ENCODE results near the gene CNPY1. TPM values are rescaled to one million over a fixed set of nuclear protein-coding genes. Genes with fewer than 3 reads are reported as not detected.

The CNPY1 gene
- total RNA-seq, 1 experiment from 2014 or later: not detected

DNA sequence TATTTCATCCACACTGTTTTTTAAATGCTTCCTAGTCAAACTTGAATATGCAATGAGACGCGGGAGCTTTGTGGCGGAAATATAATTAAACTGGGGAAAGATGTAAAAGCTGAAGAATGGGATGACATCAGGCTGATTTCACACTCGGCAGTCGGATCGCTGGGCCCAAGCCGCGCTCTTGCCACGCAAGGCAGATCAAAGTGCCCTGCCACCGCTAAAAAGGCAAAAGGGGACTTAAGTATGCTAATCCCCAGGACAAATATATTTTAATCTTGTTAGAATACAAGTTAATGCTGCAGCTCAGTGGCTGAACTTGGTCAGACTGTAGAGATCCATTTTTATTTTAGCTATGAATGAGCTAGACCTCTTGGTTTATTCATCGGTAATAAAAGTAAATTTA is 74.6 kb downstream of the CNPY1 start:
- Mint-ChIP-seq H3K4me3 (ENCODE audit: unreplicated experiment) (no peak overlapping the region), H3K4me1 (ENCODE audit: low read depth, unreplicated experiment) (peaks cover 6% of the 10 kb centered on the region), H3K27ac (ENCODE audit: unreplicated experiment) (no peak overlapping the region), H3K27me3 (ENCODE audit: insufficient read depth, unreplicated experiment) (peaks cover 10% of the 10 kb centered on the region), H3K9me3 (ENCODE audit: unreplicated experiment) (no peaks in the 10 kb centered on the region), H3K36me3 (ENCODE audit: insufficient read depth, unreplicated experiment) (peaks cover 7% of the 10 kb centered on the region)
- Histone ChIP-seq H3K4me3 (ENCODE audit: low read depth, low read length) (no peak overlapping the region), H3K27me3 (replicated peaks; ENCODE audit: control insufficient read depth, insufficient read depth, low read length) (no peaks in the 10 kb centered on the region), H3K9me3 (no peaks in the 10 kb centered on the region), H3K36me3 (ENCODE audit: control insufficient read depth, insufficient read depth, low read length) (no peaks in the 10 kb centered on the region), H3K4me1 (peaks cover 14% of the 10 kb centered on the region; the same call in 1 of the 2 replicates)
- BruUV-seq (replicated peaks): no TSS peak
- CTCF ChIA-PET: interaction anchor here (0.6 kb wide), 1 partner anchor 277 kb away, joined by 3 read pairs; no protein-coding TSS in a partner anchor
- POLR2A ChIA-PET: no interaction called here
- TF ChIP-seq, protein P1, sequence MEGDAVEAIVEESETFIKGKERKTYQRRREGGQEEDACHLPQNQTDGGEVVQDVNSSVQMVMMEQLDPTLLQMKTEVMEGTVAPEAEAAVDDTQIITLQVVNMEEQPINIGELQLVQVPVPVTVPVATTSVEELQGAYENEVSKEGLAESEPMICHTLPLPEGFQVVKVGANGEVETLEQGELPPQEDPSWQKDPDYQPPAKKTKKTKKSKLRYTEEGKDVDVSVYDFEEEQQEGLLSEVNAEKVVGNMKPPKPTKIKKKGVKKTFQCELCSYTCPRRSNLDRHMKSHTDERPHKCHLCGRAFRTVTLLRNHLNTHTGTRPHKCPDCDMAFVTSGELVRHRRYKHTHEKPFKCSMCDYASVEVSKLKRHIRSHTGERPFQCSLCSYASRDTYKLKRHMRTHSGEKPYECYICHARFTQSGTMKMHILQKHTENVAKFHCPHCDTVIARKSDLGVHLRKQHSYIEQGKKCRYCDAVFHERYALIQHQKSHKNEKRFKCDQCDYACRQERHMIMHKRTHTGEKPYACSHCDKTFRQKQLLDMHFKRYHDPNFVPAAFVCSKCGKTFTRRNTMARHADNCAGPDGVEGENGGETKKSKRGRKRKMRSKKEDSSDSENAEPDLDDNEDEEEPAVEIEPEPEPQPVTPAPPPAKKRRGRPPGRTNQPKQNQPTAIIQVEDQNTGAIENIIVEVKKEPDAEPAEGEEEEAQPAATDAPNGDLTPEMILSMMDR (IDR thresholded peaks at IDR 0.05; ENCODE audit: insufficient read depth in 1 of 2, low read depth in 1 of 2, low read length in 1 of 2, severe bottlenecking in 1 of 2, unreplicated experiment in 1 of 2): no peak
- intact Hi-C loops (cut with micrococcal nuclease; ENCODE audit: unreplicated experiment): no loop called here
- no peak for DNase-seq

DNA sequence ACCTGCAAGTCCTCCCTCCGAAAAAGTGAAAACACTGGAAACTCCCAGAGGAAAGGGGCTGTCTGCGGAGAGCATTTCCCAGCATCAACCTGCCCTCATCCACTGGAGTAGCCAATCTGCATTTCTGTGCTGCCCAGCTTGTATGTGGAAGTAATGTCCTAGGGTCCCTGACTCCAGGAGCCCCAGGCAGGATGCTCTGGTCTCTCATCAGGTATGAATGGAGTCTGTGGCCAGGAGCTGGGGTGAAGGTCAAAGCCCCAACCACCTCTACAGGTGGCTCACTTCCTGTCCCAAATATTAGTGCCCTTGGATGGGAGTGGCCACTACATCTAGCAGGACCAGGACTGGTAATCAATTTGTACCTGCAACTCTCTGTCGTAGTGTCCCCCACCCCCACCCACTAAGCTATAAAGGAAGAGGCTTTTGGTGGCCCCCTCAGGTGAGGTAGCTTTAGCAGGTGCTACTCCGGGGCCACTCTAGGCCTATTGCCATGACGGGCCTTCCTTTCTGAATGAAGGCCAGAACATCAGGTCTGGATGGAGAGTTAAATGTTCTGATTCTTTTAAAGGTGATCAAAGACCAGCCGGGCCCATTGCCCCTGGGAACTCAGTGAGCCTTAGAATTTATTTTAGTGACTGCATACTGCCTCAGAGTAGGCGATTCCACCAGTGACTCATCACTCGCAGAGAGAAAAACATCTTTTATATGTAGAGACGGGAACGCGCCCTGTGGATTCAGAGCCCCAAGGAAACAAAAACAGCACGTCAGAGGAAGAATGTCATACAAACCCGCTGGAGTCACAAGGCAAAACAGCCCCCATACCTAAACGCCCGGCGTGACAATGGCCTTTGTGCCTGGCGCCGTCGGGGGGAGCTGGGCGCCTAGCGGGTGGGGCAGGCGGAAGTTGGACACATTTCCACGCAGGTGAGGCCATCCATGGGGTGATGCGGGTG is 75.4 kb downstream of the CNPY1 start:
- Histone ChIP-seq H3K36me3 (ENCODE audit: control insufficient read depth, insufficient read depth, low read length) (no peaks in the 10 kb centered on the region), H3K4me3 (ENCODE audit: low read depth, low read length) (no peak overlapping the region), H3K4me1 (peaks cover 14% of the 10 kb centered on the region; the same call in 1 of the 2 replicates), H3K9me3 (no peaks in the 10 kb centered on the region), H3K27me3 (replicated peaks; ENCODE audit: control insufficient read depth, insufficient read depth, low read length) (no peaks in the 10 kb centered on the region)
- peaks cover 6% of the 10 kb centered on the region for H3K4me1 Mint-ChIP-seq (ENCODE audit: low read depth, unreplicated experiment)
- CTCF ChIA-PET: no interaction called here
- H3K36me3 Mint-ChIP-seq (ENCODE audit: insufficient read depth, unreplicated experiment): peaks cover 7% of the 10 kb centered on the region
- TF ChIP-seq, protein P1 (IDR thresholded peaks at IDR 0.05; ENCODE audit: insufficient read depth in 1 of 2, low read depth in 1 of 2, low read length in 1 of 2, severe bottlenecking in 1 of 2, unreplicated experiment in 1 of 2): no peak
- H3K4me3 Mint-ChIP-seq (ENCODE audit: unreplicated experiment): no peak overlapping the region
- H3K27me3 Mint-ChIP-seq (ENCODE audit: insufficient read depth, unreplicated experiment): peaks cover 2% of the 10 kb centered on the region
- no peaks in the 10 kb centered on the region for H3K9me3 Mint-ChIP-seq (ENCODE audit: unreplicated experiment)
- POLR2A ChIA-PET: no interaction called here
- no TSS peak for BruUV-seq (replicated peaks)
- H3K27ac Mint-ChIP-seq (ENCODE audit: unreplicated experiment): no peak overlapping the region
- no peak for DNase-seq
- intact Hi-C loops (cut with micrococcal nuclease; ENCODE audit: unreplicated experiment): no loop called here

- intact Hi-C loops (cut with micrococcal nuclease; ENCODE audit: unreplicated experiment): no loop called here
- TF ChIP-seq, protein P1 (IDR thresholded peaks at IDR 0.05; ENCODE audit: insufficient read depth in 1 of 2, low read depth in 1 of 2, low read length in 1 of 2, severe bottlenecking in 1 of 2, unreplicated experiment in 1 of 2): no peak
- H3K9me3 ChIP-seq: no peaks in the 10 kb centered on the region
- H3K4me1 ChIP-seq: peaks cover 14% of the 10 kb centered on the region; the same call in 1 of the 2 replicates
- POLR2A ChIA-PET: no interaction called here
- H3K4me1 Mint-ChIP-seq (ENCODE audit: low read depth, unreplicated experiment): peaks cover 6% of the 10 kb centered on the region
- H3K4me3 Mint-ChIP-seq (ENCODE audit: unreplicated experiment): no peak overlapping the region
- BruUV-seq (replicated peaks): no TSS peak
- DNase-seq: no peak
- H3K27me3 Mint-ChIP-seq (ENCODE audit: insufficient read depth, unreplicated experiment): no peaks in the 10 kb centered on the region
- H3K27me3 ChIP-seq (replicated peaks; ENCODE audit: control insufficient read depth, insufficient read depth, low read length): no peaks in the 10 kb centered on the region
- no peak overlapping the region for H3K4me3 ChIP-seq (ENCODE audit: low read depth, low read length)
- H3K36me3 ChIP-seq (ENCODE audit: control insufficient read depth, insufficient read depth, low read length): no peaks in the 10 kb centered on the region
- H3K9me3 Mint-ChIP-seq (ENCODE audit: unreplicated experiment): no peaks in the 10 kb centered on the region
- H3K36me3 Mint-ChIP-seq (ENCODE audit: insufficient read depth, unreplicated experiment): peaks cover 7% of the 10 kb centered on the region
- CTCF ChIA-PET: no interaction called here
- no peak overlapping the region for H3K27ac Mint-ChIP-seq (ENCODE audit: unreplicated experiment)
Observed at GRCh38 chr7:155470186-155470487, 76.2 kb downstream of the CNPY1 start.

Data from Caco-2 (cell line).